Measurements from ENCODE around the gene RBAK. TPM values are rescaled to one million over a fixed set of nuclear protein-coding genes. Genes with fewer than 3 reads are reported as not detected.
"Not testable (repeated sequence)": the region's sequence is repeated elsewhere in the genome, so short reads cannot be mapped to it uniquely, and the experiment has no call there.

Gene RBAK
- total and polyA plus RNA-seq, 2 donors: 7.9 to 8.0 TPM

GRCh38 chr7:5088228-5088833, 42.7 kb downstream of the RBAK start:
- H3K36me3 ChIP-seq (ENCODE audit: control insufficient read depth in 2 of 2, insufficient read depth in 2 of 2, low read length in 1 of 2); H3K9me3 ChIP-seq (ENCODE audit: control insufficient read depth in 2 of 2, insufficient read depth in 1 of 2, low read length in 1 of 2); H3K27ac ChIP-seq (ENCODE audit: low read depth in 1 of 2, low read length in 1 of 2); H3K4me1 ChIP-seq (ENCODE audit: control insufficient read depth in 2 of 2, insufficient read depth in 2 of 2, low read length in 2 of 2); DNase-seq (ENCODE audit: low read depth in 6 of 9, low spot score in 9 of 9); H3K27me3 ChIP-seq (ENCODE audit: control insufficient read depth in 2 of 2, insufficient read depth in 1 of 2, low read length in 1 of 2); H3K4me3 ChIP-seq (ENCODE audit: low read length in 2 of 2): not testable (repeated sequence)
- WGBS: 87% methylated on average over 12 of the region's 12 CpGs

GRCh38 chr7:5088906-5089305, 43.2 kb downstream of the RBAK start:
- Histone ChIP-seq H3K27me3 (ENCODE audit: control insufficient read depth in 2 of 2, insufficient read depth in 1 of 2, low read length in 1 of 2) (peaks cover 0 to 8% of the 10 kb centered on the region in 2 donors), H3K36me3 (ENCODE audit: control insufficient read depth in 2 of 2, insufficient read depth in 2 of 2, low read length in 1 of 2) (no peaks in the 10 kb centered on the region), H3K4me3 (ENCODE audit: low read length in 2 of 2) (no peak overlapping the region), H3K27ac (ENCODE audit: low read depth in 1 of 2, low read length in 1 of 2) (no peak overlapping the region), H3K4me1 (ENCODE audit: control insufficient read depth in 2 of 2, insufficient read depth in 2 of 2, low read length in 2 of 2) (peaks cover 0 to 3% of the 10 kb centered on the region in 2 donors), H3K9me3 (ENCODE audit: control insufficient read depth in 2 of 2, insufficient read depth in 1 of 2, low read length in 1 of 2) (peaks cover 0 to 3% of the 10 kb centered on the region in 2 donors)
- WGBS: 92% methylated on average over 8 of the region's 8 CpGs
- DNase-seq (ENCODE audit: low read depth in 6 of 9, low spot score in 9 of 9): no peak

- Histone ChIP-seq H3K27ac (ENCODE audit: low read depth in 1 of 2, low read length in 1 of 2) (no peak overlapping the region), H3K4me3 (ENCODE audit: low read length in 2 of 2) (no peak overlapping the region), H3K4me1 (ENCODE audit: control insufficient read depth in 2 of 2, insufficient read depth in 2 of 2, low read length in 2 of 2) (no peaks in the 10 kb centered on the region), H3K36me3 (ENCODE audit: control insufficient read depth in 2 of 2, insufficient read depth in 2 of 2, low read length in 1 of 2) (no peaks in the 10 kb centered on the region), H3K27me3 (ENCODE audit: control insufficient read depth in 2 of 2, insufficient read depth in 1 of 2, low read length in 1 of 2) (no peaks in the 10 kb centered on the region), H3K9me3 (ENCODE audit: control insufficient read depth in 2 of 2, insufficient read depth in 1 of 2, low read length in 1 of 2) (peaks cover 1 to 20% of the 10 kb centered on the region in 2 donors)
- no peak for DNase-seq (ENCODE audit: low read depth in 6 of 9, low spot score in 9 of 9)
- WGBS: 71% methylated on average over 5 of the region's 5 CpGs
Measured at GRCh38 chr7:5093948-5094347, 48.3 kb downstream of the RBAK start.

- H3K9me3 ChIP-seq (ENCODE audit: control insufficient read depth in 2 of 2, insufficient read depth in 1 of 2, low read length in 1 of 2): peaks cover 1 to 20% of the 10 kb centered on the region in 2 donors
- H3K27me3 ChIP-seq (ENCODE audit: control insufficient read depth in 2 of 2, insufficient read depth in 1 of 2, low read length in 1 of 2): no peaks in the 10 kb centered on the region
- WGBS: 85% methylated on average over 2 of the region's 2 CpGs
- H3K27ac ChIP-seq (ENCODE audit: low read depth in 1 of 2, low read length in 1 of 2): no peak overlapping the region
- DNase-seq (ENCODE audit: low read depth in 6 of 9, low spot score in 9 of 9): no peak
- no peak overlapping the region for H3K4me3 ChIP-seq (ENCODE audit: low read length in 2 of 2)
- no peaks in the 10 kb centered on the region for H3K36me3 ChIP-seq (ENCODE audit: control insufficient read depth in 2 of 2, insufficient read depth in 2 of 2, low read length in 1 of 2)
- H3K4me1 ChIP-seq (ENCODE audit: control insufficient read depth in 2 of 2, insufficient read depth in 2 of 2, low read length in 2 of 2): no peaks in the 10 kb centered on the region
Measured at GRCh38 chr7:5094641-5095040, 49.0 kb downstream of the RBAK start.

GRCh38 chr7:5116359-5116758, 70.7 kb downstream of the RBAK start:
- H3K9me3 ChIP-seq (ENCODE audit: control insufficient read depth in 2 of 2, insufficient read depth in 1 of 2, low read length in 1 of 2): no peaks in the 10 kb centered on the region
- WGBS: 74% methylated on average over 7 of the region's 7 CpGs

GRCh38 chr7:5117095-5117970, 71.7 kb downstream of the RBAK start:
- H3K4me1 ChIP-seq (ENCODE audit: control insufficient read depth in 2 of 2, insufficient read depth in 2 of 2, low read length in 2 of 2): no peaks in the 10 kb centered on the region
- H3K4me3 ChIP-seq (ENCODE audit: low read length in 2 of 2): no peak overlapping the region
- no peaks in the 10 kb centered on the region for H3K9me3 ChIP-seq (ENCODE audit: control insufficient read depth in 2 of 2, insufficient read depth in 1 of 2, low read length in 1 of 2)
- no peaks in the 10 kb centered on the region for H3K27me3 ChIP-seq (ENCODE audit: control insufficient read depth in 2 of 2, insufficient read depth in 1 of 2, low read length in 1 of 2)
- no peaks in the 10 kb centered on the region for H3K36me3 ChIP-seq (ENCODE audit: control insufficient read depth in 2 of 2, insufficient read depth in 2 of 2, low read length in 1 of 2)
- no peak overlapping the region for H3K27ac ChIP-seq (ENCODE audit: low read depth in 1 of 2, low read length in 1 of 2)
- WGBS: 91% methylated on average over 56 of the region's 56 CpGs
- no peak for DNase-seq (ENCODE audit: low read depth in 6 of 9, low spot score in 9 of 9)

More at GRCh38 chr7:5116359-5116758, 70.7 kb downstream of the RBAK start:
- Histone ChIP-seq H3K27me3 (ENCODE audit: control insufficient read depth in 2 of 2, insufficient read depth in 1 of 2, low read length in 1 of 2) (no peaks in the 10 kb centered on the region), H3K27ac (ENCODE audit: low read depth in 1 of 2, low read length in 1 of 2) (no peak overlapping the region), H3K4me1 (ENCODE audit: control insufficient read depth in 2 of 2, insufficient read depth in 2 of 2, low read length in 2 of 2) (no peaks in the 10 kb centered on the region), H3K36me3 (ENCODE audit: control insufficient read depth in 2 of 2, insufficient read depth in 2 of 2, low read length in 1 of 2) (no peaks in the 10 kb centered on the region), H3K4me3 (ENCODE audit: low read length in 2 of 2) (no peak overlapping the region)
- no peak for DNase-seq (ENCODE audit: low read depth in 6 of 9, low spot score in 9 of 9)

Other genes with a start within 250 kb of the RBAK start
- gene PAPOLB, start 183.8 kb upstream of the RBAK start, total RNA-seq: under 0.01 TPM
- gene PAPOLB, start 183.8 kb upstream of the RBAK start, polyA plus RNA-seq: 0.02 TPM
- gene RADIL, start 162.1 kb upstream of the RBAK start, total RNA-seq: 0.19 TPM
- gene RADIL, start 162.1 kb upstream of the RBAK start, polyA plus RNA-seq: 0.91 TPM
- gene MMD2, start 86.7 kb upstream of the RBAK start, total RNA-seq: not detected
- 0.07 TPM for gene MMD2, start 86.7 kb upstream of the RBAK start, polyA plus RNA-seq
- 38.1 TPM for gene WIPI2, start 144.4 kb downstream of the RBAK start, total RNA-seq
- gene WIPI2, start 144.4 kb downstream of the RBAK start, polyA plus RNA-seq: 48.8 TPM
- 0.38 TPM for gene SLC29A4, start 237.1 kb downstream of the RBAK start, total RNA-seq
- 0.62 TPM for gene SLC29A4, start 237.1 kb downstream of the RBAK start, polyA plus RNA-seq